H9 (cell line): ENCODE data around the gene ADARB2. TPM values are rescaled to one million over a fixed set of nuclear protein-coding genes. Genes with fewer than 3 reads are reported as not detected.

Source experiments
- DNase-seq: peaks from one replicate; pipeline ENCODE4 v3.0.0-alpha.2; 2017
- H2AFZ ChIP-seq: one replicate; pipeline ENCODE4 v1.6.1; 2013; ENCODE audit warnings: mild to moderate bottlenecking, low read length, control low read depth, moderate library complexity
- H2AK5ac ChIP-seq: 2 replicates; pipeline ENCODE4 v1.6.1; 2013; ENCODE audit warnings: low read length, control low read depth, mixed read lengths; ENCODE audit not compliant: insufficient read length
- H2BK120ac ChIP-seq: one replicate; pipeline ENCODE4 v1.6.1; 2013; ENCODE audit warnings: low read depth, mild to moderate bottlenecking, low read length, control low read depth, inconsistent platforms; ENCODE audit not compliant: poor library complexity, severe bottlenecking
- H2BK12ac ChIP-seq: 2 replicates; pipeline ENCODE4 v1.6.1; 2013; ENCODE audit warnings: low read length, control low read depth, mixed read lengths, low read depth; ENCODE audit not compliant: insufficient read length
- H2BK15ac ChIP-seq: 2 replicates; pipeline ENCODE4 v1.6.1; 2013; ENCODE audit warnings: low read depth, low read length, control low read depth
- H2BK20ac ChIP-seq: one replicate; pipeline ENCODE4 v1.6.1; 2013; ENCODE audit warnings: low read depth, mild to moderate bottlenecking, low read length, control low read depth, inconsistent platforms; ENCODE audit not compliant: poor library complexity, severe bottlenecking
- H2BK5ac ChIP-seq: 2 replicates; pipeline ENCODE4 v1.6.1; 2013; ENCODE audit warnings: low read length, control low read depth, mixed read lengths; ENCODE audit not compliant: insufficient read length
- H3K14ac ChIP-seq: 2 replicates; pipeline ENCODE4 v1.6.1; 2013; ENCODE audit warnings: low read length, control low read depth; ENCODE audit not compliant: insufficient read depth
- H3K18ac ChIP-seq: 2 replicates; pipeline ENCODE4 v1.6.1; 2013; ENCODE audit warnings: low read depth, mild to moderate bottlenecking, mixed read lengths, low read length, control low read depth; ENCODE audit not compliant: insufficient read length
- H3K23ac ChIP-seq: 2 replicates; pipeline ENCODE4 v1.6.1; 2013; ENCODE audit warnings: low read length, control low read depth, mixed read lengths, low read depth; ENCODE audit not compliant: insufficient read length
- H3K23me2 ChIP-seq: 2 replicates; pipeline ENCODE4 v1.6.1; 2013; ENCODE audit warnings: low read depth, mild to moderate bottlenecking, mixed read lengths, low read length, control low read depth; ENCODE audit not compliant: insufficient read length, poor library complexity, severe bottlenecking
- H3K27ac ChIP-seq: 2 replicates; pipeline ENCODE4 v1.5.1; 2013; ENCODE audit warnings: low read length, control low read depth, mixed read lengths, low read depth; ENCODE audit not compliant: insufficient read length
- H3K27me3 ChIP-seq: 2 replicates; pipeline ENCODE4 v1.6.1; 2013; ENCODE audit warnings: low read length, control low read depth, inconsistent platforms; ENCODE audit not compliant: insufficient read depth
- H3K4ac ChIP-seq: 2 replicates; pipeline ENCODE4 v1.6.1; 2013; ENCODE audit warnings: low read depth, mild to moderate bottlenecking, control low read depth, inconsistent platforms, low read length, moderate library complexity
- H3K4me1 ChIP-seq: 2 replicates; pipeline ENCODE4 v1.6.1; 2013; ENCODE audit warnings: low read length, control low read depth, inconsistent platforms; ENCODE audit not compliant: insufficient read depth
- H3K4me2 ChIP-seq: 2 replicates; pipeline ENCODE4 v1.6.1; 2013; ENCODE audit warnings: low read length, control low read depth, mixed read lengths; ENCODE audit not compliant: insufficient read length, insufficient read depth
- H3K56ac ChIP-seq: 2 replicates; pipeline ENCODE4 v1.6.1; 2013; ENCODE audit warnings: low read depth, mild to moderate bottlenecking, mixed read lengths, low read length, control low read depth; ENCODE audit not compliant: insufficient read length
- H3K79me1 ChIP-seq: 2 replicates; pipeline ENCODE4 v1.6.1; 2013; ENCODE audit warnings: low read depth, mild to moderate bottlenecking, moderate library complexity, low read length, control low read depth, inconsistent platforms; ENCODE audit not compliant: insufficient read depth, poor library complexity, severe bottlenecking
- H3K79me2 ChIP-seq: 2 replicates; pipeline ENCODE4 v1.6.1; 2013; ENCODE audit warnings: low read length, control low read depth, inconsistent platforms; ENCODE audit not compliant: insufficient read depth
- H3K9ac ChIP-seq: 2 replicates; pipeline ENCODE4 v1.6.1; 2013; ENCODE audit warnings: low read length, control low read depth, mixed read lengths; ENCODE audit not compliant: insufficient read length; ENCODE audit errors: extremely low read depth
- H3K9me3 ChIP-seq: one replicate; pipeline ENCODE4 v1.6.1; 2013; ENCODE audit warnings: low read depth, low read length, inconsistent platforms; ENCODE audit not compliant: control insufficient read depth
- H3T11ph ChIP-seq: one replicate; pipeline ENCODE4 v1.6.1; 2013; ENCODE audit warnings: mild to moderate bottlenecking, low read length, control low read depth, inconsistent platforms
- H4K20me1 ChIP-seq: one replicate; pipeline ENCODE4 v1.6.1; 2013; ENCODE audit not compliant: control insufficient read depth, insufficient read length, insufficient read depth
- H4K5ac ChIP-seq: 2 replicates; pipeline ENCODE4 v1.6.1; 2013; ENCODE audit warnings: low read depth, mild to moderate bottlenecking, mixed read lengths, low read length, control low read depth; ENCODE audit not compliant: insufficient read length
- H4K8ac ChIP-seq: replicated peaks from 2 replicates; pipeline ENCODE4 v1.6.1; 2013; ENCODE audit warnings: low read length, control low read depth, mixed read lengths, low read depth; ENCODE audit not compliant: insufficient read length
- H4K91ac ChIP-seq: 2 replicates; pipeline ENCODE4 v1.6.1; 2013; ENCODE audit warnings: low read depth, mild to moderate bottlenecking, moderate library complexity, mixed read lengths, low read length, control low read depth; ENCODE audit not compliant: insufficient read length
- H3K27ac Mint-ChIP-seq, 3 experiments: 2 replicates in 2 of 3; 3 replicates in 1 of 3; pipeline ENCODE4 v1.8.0; 2020 to 2021; ENCODE audit warnings: mixed read lengths in 3 of 3, mild to moderate bottlenecking in 1 of 3, moderate library complexity in 1 of 3
- H3K27me3 Mint-ChIP-seq: 2 replicates; pipeline ENCODE4 v1.8.0; 2021; ENCODE audit warnings: low read depth, mild to moderate bottlenecking, moderate library complexity, mixed read lengths
- H3K36me3 Mint-ChIP-seq, 3 experiments: 2 replicates in 2 of 3; 3 replicates in 1 of 3; pipeline ENCODE4 v1.8.0; 2020 to 2021; ENCODE audit warnings: low read depth in 3 of 3, mixed read lengths in 3 of 3; ENCODE audit not compliant: insufficient read depth in 1 of 3
- H3K4me1 Mint-ChIP-seq, 2 experiments: 2 replicates each; pipeline ENCODE4 v1.8.0; 2020; ENCODE audit warnings: mixed read lengths in 2 of 2
- H3K4me3 Mint-ChIP-seq, 2 experiments: 2 replicates in 1 of 2; 3 replicates in 1 of 2; pipeline ENCODE4 v1.8.0; 2020 to 2021; ENCODE audit warnings: mild to moderate bottlenecking in 2 of 2, mixed read lengths in 2 of 2, moderate library complexity in 1 of 2
- H3K9me3 Mint-ChIP-seq, 2 experiments: 2 replicates in 1 of 2; 3 replicates in 1 of 2; pipeline ENCODE4 v1.8.0; 2020; ENCODE audit warnings: mild to moderate bottlenecking in 2 of 2, mixed read lengths in 2 of 2, moderate library complexity in 1 of 2
- CTCF ChIP-seq: fragments of 200-600 bp; sonication (generic); conservative IDR thresholded peaks from 3 replicates; pipeline ENCODE4 v1.8.0; 2021; ENCODE audit warnings: antibody characterized with exemption, mild to moderate bottlenecking
- WGBS: extraction: QIAGEN DNeasy Blood & Tissue Kit; methylation state at CpG from one replicate; pipeline ENCODE4 v1.1.7; 2013; ENCODE audit warnings: missing lambda C conversion rate, low lambda C conversion rate, mixed read lengths; ENCODE audit not compliant: insufficient read length; ENCODE audit errors: extremely low coverage; 5-methylcytosine and 5-hydroxymethylcytosine counted together
- total RNA-seq: library from RNA; stranded (reverse); gene quantifications from 2 replicates; pipeline ENCODE4 v1.2.1, GENCODE V29; 2021

Gene ADARB2
- total RNA-seq, 1 experiment from 2014 or later, result 0.87 TPM

DNA sequence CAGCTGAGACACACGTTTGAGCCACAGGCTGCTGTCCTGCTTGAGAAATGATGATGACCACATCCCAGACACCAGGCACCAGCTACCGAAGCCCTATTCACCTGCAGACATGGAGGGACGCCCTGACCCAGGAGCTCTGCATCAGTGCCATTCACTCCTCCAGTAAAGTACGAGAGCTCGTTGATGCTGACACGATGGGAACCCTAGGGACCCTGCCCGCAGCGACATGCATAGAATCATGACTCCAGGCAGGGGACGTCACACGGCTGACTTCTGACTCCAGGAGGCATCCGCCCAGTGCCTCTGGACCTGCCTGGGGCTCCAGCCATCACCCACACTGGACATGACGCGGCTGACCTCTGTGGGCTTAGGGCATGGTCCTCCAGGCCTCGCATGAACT lies 129.9 kb downstream of the ADARB2 start:
- Histone ChIP-seq H3K79me1 (no peaks in the 10 kb centered on the region), H3K27ac (no peak overlapping the region), H3K23me2 (peaks cover 4% of the 10 kb centered on the region), H4K91ac (no peak overlapping the region), H3K4me1 (no peaks in the 10 kb centered on the region), H2BK15ac (no peak overlapping the region), H2BK5ac (no peak overlapping the region), H4K5ac (no peak overlapping the region), H3K56ac (no peak overlapping the region), H3K14ac (no peak overlapping the region), H3K79me2 (no peaks in the 10 kb centered on the region), H3K23ac (no peak overlapping the region), H2AFZ (no peak overlapping the region), H2BK12ac (no peak overlapping the region), H3K18ac (no peak overlapping the region), H3T11ph (no peak overlapping the region), H2AK5ac (no peak overlapping the region), H4K20me1 (no peaks in the 10 kb centered on the region), H3K4me2 (no peak overlapping the region), H3K9ac (no peak overlapping the region), H4K8ac (no peak overlapping the region), H2BK20ac (no peak overlapping the region), H2BK120ac (no peak overlapping the region), H3K27me3 (no peaks in the 10 kb centered on the region), H3K9me3 (no peaks in the 10 kb centered on the region), H3K4ac (no peak overlapping the region)
- no CpG with 5 or more reads among the region's 14 CpGs for WGBS
- Mint-ChIP-seq H3K4me1 (peaks cover 26 to 31% of the 10 kb centered on the region in 2 experiments), H3K36me3 (no peaks in the 10 kb centered on the region), H3K9me3 (no peaks in the 10 kb centered on the region), H3K27me3 (peaks cover 11% of the 10 kb centered on the region), H3K4me3 (no peak overlapping the region), H3K27ac (no peak overlapping the region)
- TF ChIP-seq CTCF, result no peak
- DNase-seq, result peak; percentile 14
